D721Med (cell line): ENCODE measurements around the gene GRIN3B.

Source experiments
- DNase-seq: peaks from one replicate; pipeline ENCODE4 v3.0.0; 2011; ENCODE audit warnings: low spot score; ENCODE audit not compliant: insufficient read length
- FAIRE-seq: peaks from 2 replicates; lab custom pipeline; 2011; peaks lifted over from hg19 to GRCh38; lab: Jason Lieb, UNC
- CTCF ChIP-seq: IDR thresholded peaks from 2 replicates; pipeline ENCODE4 v1.5.1; 2012; ENCODE audit warnings: mild to moderate bottlenecking, control low read depth; ENCODE audit not compliant: insufficient read depth; ENCODE audit errors: missing control alignments

GRIN3B gene

DNA sequence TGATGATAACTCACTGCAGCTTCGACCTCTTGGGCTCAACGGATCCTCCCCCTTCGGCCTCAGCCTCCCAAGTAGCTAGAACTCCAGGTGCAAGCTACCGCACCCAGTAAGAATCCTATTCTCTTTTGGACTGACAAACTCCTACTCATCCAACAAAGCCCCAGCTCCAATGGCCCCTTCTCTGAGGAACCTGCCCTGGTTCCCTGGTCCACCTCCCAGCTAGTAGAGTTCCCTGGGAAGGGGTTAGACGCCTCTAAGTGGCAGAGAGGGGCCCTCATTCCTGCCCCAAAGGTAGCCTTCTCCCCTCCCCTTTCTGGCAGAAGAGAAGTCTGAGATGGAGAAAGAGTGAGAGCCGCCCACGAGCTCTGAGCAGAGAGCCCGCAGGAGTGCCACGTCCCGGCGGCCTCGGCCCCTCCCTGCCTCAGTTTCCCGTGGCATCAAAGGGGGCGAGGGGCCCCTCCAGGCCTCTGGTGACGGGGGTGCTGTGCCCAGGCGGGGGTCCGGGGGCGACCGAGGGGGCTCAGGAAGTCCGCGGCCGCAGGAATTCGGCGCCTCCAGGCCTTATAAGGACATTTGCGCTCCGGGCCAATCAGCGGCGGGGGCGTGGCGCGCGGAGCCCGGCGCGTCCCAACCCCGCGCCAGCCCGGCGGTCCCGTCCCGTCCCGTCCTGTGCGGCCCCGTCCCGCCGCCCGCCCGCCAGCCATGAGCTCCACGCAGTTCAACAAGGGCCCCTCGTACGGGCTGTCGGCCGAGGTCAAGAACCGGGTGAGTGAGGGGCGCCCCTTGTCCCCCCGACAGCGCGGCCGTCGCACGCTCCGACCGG lies 26.0 kb downstream of the GRIN3B start, which contains the start of gene CNN2:
CNN2 (plus strand) TSS at position 649 of the 823 bp plus-strand sequence; CDS start at position 703, 54 bp downstream.
- FAIRE-seq (no peak), DNase-seq (peak; percentile 91)
- TF ChIP-seq CTCF, result no peak

DNA sequence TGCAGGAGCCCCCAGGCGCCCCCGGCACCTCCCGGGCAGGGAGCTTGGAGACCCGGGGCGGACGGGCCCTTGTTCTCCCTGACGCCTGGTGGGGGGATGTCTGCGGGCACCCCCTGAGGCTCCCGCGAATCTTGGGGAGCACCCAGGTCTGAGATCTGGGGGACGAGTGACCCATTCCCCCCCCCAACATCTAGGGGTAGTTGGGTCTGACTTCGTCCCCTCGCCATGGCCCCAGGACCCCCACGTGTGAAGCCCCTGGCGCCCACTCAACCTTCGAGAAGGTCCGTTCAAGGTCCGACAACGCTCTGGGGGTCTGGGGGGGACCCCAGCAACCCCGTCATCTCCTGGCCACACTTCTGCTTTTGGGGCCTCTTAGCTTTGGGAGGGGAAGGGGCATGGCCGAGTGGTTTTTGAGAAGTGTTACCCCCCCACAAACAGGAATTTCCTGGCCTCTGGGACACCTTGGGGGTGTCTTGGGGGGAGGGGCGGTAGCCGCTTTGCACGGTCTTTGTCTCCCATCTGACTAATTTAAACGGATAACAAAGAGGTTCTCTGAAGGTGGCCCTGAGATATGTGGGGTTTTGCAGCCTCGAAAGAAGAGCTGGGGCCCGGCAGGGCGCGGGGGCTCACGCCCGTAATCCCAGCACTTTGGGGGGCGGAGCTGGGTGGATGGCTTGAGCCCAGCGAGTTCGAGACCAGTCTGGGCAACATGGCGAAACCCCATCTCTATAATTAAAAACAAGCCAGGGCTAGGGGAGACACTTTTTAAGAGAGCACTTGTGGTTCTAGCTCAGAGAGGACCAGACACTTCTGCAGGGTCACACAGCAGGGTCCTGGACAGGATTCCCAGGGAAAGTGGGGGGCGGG lies 26.8 kb downstream of the GRIN3B start:
- no peak for FAIRE-seq
- no peak for TF ChIP-seq CTCF
- DNase-seq, result no peak

- no peak for DNase-seq
- FAIRE-seq, result no peak
- no peak for TF ChIP-seq CTCF
Measured at GRCh38 chr19:1027650-1028061, 27.4 kb downstream of the GRIN3B start.

- TF ChIP-seq CTCF, result no peak
- no peak for DNase-seq
- FAIRE-seq, result no peak
Measured at GRCh38 chr19:1028062-1028926, 28.1 kb downstream of the GRIN3B start.

DNA sequence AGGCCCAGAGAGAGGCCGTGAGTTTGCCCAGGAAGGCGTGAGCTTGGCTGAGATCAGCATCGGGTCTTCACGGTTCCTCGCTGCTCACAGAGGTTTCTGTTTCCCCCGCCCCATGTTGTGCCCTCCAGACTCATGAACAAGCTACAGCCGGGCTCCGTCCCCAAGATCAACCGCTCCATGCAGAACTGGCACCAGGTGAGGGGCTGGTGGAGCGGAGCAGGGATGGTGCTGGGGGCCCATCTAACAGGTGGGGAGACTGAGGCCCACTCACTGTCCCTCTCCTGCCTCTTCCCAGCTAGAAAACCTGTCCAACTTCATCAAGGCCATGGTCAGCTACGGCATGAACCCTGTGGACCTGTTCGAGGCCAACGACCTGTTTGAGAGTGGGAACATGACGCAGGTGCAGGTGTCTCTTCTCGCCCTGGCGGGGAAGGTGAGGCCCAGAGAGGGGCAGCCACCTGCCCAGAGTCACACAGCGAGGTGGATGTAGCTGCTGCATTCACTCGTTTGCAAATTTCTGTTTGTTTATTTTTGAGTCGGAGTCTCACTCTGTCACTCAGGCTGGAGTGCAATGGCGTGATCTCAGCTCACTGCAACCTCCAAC lies 32.1 kb downstream of the GRIN3B start:
- TF ChIP-seq CTCF, result no peak
- FAIRE-seq (no peak), DNase-seq (no peak)

GRCh38 chr19:1035998-1036621 lies 35.9 kb downstream of the GRIN3B start:
- DNase-seq (no peak), FAIRE-seq (no peak)
- peak; percentile 11 for TF ChIP-seq CTCF
